HUES6 (cell line): ENCODE measurements around the gene KCNA4.
A peak's percentile ranks its signal among the peaks of the same experiment; 100 is the strongest.
"Not testable (repeated sequence)": the region's sequence is repeated elsewhere in the genome, so short reads cannot be mapped to it uniquely, and the experiment has no call there.

Experiments used
- H3K27ac ChIP-seq: 2 replicates; pipeline ENCODE4 v1.7.0; 2013; ENCODE audit warnings: low read depth, mild to moderate bottlenecking, low read length, inconsistent platforms
- H3K27me3 ChIP-seq: 2 replicates; pipeline ENCODE4 v1.6.1; 2013; ENCODE audit warnings: low read length; ENCODE audit not compliant: control insufficient read depth, insufficient read depth
- H3K36me3 ChIP-seq: 2 replicates; pipeline ENCODE4 v1.6.1; 2013; ENCODE audit warnings: low read length; ENCODE audit not compliant: control insufficient read depth, insufficient read depth
- H3K4me1 ChIP-seq: 2 replicates; pipeline ENCODE4 v1.6.1; 2013; ENCODE audit warnings: low read length; ENCODE audit not compliant: control insufficient read depth, insufficient read depth
- H3K4me3 ChIP-seq: 2 replicates; pipeline ENCODE4 v1.5.1; 2013; ENCODE audit warnings: low read depth, low read length
- H3K9ac ChIP-seq: one replicate; pipeline ENCODE4 v1.6.1; 2013; ENCODE audit warnings: mild to moderate bottlenecking, low read length
- H3K9me3 ChIP-seq: 2 replicates; pipeline ENCODE4 v1.6.1; 2013; ENCODE audit warnings: low read depth, low read length; ENCODE audit not compliant: control insufficient read depth, insufficient read depth

KCNA4 gene

DNA sequence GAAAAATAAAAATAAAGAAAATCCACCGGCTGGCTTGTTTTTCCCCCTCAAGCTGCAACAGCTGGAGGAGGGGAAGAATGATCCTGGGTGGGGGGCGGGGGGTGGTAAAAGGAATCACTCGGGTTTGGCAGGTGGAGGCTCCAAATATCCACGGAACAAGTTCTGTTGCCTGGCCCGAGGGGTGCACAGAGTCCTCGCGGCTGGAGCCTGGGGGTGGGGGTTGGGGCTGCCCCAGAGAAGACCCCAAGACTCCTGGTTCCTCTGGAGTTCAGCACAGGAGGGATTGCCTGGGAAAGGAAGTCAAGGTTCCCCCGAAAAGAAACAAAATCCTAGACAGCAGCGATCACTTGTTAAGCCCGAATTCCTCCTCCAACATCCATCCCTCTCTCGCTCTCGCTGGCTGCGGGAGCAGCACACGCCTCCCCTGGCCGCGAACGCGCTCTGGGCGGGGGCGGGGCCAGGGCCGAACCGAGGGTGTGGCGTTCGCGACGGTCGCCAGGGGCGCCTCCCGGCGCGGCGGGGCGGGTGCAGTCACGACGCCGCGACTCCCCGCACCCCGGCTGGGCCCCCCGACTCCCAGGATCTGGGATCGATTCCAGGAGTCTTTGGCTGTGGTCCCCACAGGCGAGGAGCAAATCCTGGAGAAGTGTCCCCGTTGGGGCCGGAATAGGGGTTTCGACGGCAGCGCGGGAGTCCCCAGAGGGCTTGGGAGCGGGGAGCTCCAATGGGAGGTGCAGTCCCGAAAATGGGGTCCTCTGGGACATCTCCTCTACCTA, at the start of gene KCNA4:
Gene KCNA4, minus strand, starts transcription at position 443 of the 776 bp plus-strand sequence. CDS start 4,352 bp downstream, outside the sequence.
- no peaks in the 10 kb centered on the region for H3K36me3 ChIP-seq
- H3K4me1 ChIP-seq, result peaks cover 5% of the 10 kb centered on the region; the same call in 1 of the 2 replicates
- no peak within 1 kb of the TSS for H3K9ac ChIP-seq
- H3K27ac ChIP-seq, result no peak within 1 kb of the TSS
- H3K27me3 ChIP-seq, result peaks cover 100% of the 10 kb centered on the region
- peak within 1 kb of the TSS; percentile 55 for H3K4me3 ChIP-seq
- H3K9me3 ChIP-seq, result no peaks in the 10 kb centered on the region

DNA sequence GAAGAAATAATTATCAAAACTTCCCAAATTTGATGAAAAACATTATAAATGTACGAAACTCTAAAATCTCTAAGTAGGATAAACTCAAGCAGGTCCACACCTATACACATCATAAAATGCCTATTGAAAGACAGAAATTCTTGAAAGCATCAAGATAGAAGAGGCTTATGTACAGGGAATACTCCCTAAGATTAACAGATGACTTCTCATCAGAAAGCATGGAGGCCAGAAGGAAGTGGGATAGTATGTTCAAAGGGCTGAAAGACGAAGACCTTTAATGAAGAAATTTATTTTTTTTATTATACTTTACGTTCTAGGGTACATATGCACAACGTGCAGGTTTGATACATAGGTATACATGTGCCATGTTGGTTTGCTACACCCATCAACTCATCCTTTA, 45.3 kb upstream of the KCNA4 start:
- H3K9me3 ChIP-seq, result peaks cover 11% of the 10 kb centered on the region

DNA sequence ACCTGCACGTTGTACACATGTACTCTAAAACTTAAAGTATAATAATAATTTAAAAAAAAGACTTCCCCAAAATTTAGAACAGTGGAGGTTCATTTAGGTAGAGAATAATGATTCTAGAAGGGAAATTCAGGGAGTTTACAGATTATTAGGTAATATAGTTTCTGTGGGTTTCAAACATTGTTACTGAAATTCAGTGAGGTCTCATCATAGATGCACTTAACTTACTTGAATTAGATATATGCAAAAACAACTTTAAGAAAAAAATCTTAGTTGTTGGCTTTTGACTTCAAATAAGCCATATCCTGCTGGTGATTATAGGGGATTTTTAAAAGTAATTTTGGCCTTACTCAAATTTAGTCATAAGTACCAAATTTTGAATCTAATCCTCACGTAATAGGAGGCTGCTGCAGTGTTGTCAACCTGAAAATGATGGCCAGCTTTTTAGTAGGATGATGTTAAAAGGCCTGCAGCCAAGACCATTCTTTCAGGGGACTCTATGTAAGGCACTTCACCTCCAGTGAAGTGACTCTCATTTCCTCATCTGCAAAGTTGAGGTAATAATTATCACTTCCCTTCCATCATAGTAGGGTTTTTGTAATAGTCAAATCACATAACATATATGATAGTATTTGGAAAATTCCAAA, 42.5 kb upstream of the KCNA4 start:
- no peak overlapping the region for H3K9ac ChIP-seq
- H3K27me3 ChIP-seq, result no peaks in the 10 kb centered on the region
- H3K9me3 ChIP-seq, result peaks cover 11% of the 10 kb centered on the region
- no peak overlapping the region for H3K4me3 ChIP-seq
- H3K36me3 ChIP-seq, result no peaks in the 10 kb centered on the region
- no peak overlapping the region for H3K27ac ChIP-seq
- no peaks in the 10 kb centered on the region for H3K4me1 ChIP-seq

More for the DNA sequence above, 45.3 kb upstream of the KCNA4 start:
- H3K36me3 ChIP-seq, result no peaks in the 10 kb centered on the region
- H3K9ac ChIP-seq, result no peak overlapping the region
- no peak overlapping the region for H3K4me3 ChIP-seq
- no peak overlapping the region for H3K27ac ChIP-seq
- H3K27me3 ChIP-seq, result no peaks in the 10 kb centered on the region
- H3K4me1 ChIP-seq, result no peaks in the 10 kb centered on the region

DNA sequence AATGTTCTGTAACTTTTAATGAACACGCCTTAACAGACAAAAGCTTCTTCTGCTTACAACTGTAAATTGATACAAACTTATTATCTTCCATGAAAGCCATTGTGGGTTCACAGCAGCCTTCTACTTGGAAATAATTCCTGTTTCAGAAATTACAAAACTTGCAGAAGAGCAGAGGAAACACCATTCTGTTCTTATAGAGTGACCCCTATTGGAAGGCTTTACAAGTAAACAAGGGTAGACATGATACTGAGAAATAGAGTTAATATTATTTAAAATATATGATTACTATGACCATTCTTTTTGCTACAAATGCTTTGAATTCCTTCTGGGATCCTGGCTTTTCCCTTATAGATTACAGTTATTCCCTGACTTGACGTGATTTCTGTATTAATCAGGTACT, 32.4 kb upstream of the KCNA4 start:
- Histone ChIP-seq H3K27ac (no peak overlapping the region), H3K9ac (no peak overlapping the region)

DNA sequence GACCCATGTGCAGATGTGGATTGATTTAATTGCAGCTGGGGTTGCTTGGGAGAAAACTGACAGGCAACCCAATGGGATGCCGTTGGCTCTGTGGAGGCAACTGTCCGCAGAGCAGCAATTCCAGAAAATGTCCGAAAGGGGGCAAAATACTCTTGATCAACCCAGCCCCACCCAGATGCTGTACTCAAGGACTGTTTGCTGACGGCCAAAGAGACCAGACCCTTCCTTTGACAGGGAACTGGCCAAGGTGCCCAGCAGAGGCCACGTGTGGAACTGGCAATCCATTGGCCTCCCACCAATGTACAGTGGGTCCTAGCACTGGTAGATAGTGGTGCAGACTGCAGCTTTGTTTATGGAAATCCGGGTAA, 29.7 kb upstream of the KCNA4 start:
- H3K4me3 ChIP-seq, result no peak overlapping the region
- no peaks in the 10 kb centered on the region for H3K9me3 ChIP-seq
- peaks cover 41% of the 10 kb centered on the region for H3K27me3 ChIP-seq
- no peaks in the 10 kb centered on the region for H3K4me1 ChIP-seq
- H3K9ac ChIP-seq, result no peak overlapping the region
- H3K36me3 ChIP-seq, result no peaks in the 10 kb centered on the region
- no peak overlapping the region for H3K27ac ChIP-seq

More for the DNA sequence above, 32.4 kb upstream of the KCNA4 start:
- Histone ChIP-seq H3K4me3 (no peak overlapping the region), H3K27me3 (peaks cover 25% of the 10 kb centered on the region), H3K9me3 (no peaks in the 10 kb centered on the region), H3K4me1 (no peaks in the 10 kb centered on the region), H3K36me3 (no peaks in the 10 kb centered on the region)

DNA sequence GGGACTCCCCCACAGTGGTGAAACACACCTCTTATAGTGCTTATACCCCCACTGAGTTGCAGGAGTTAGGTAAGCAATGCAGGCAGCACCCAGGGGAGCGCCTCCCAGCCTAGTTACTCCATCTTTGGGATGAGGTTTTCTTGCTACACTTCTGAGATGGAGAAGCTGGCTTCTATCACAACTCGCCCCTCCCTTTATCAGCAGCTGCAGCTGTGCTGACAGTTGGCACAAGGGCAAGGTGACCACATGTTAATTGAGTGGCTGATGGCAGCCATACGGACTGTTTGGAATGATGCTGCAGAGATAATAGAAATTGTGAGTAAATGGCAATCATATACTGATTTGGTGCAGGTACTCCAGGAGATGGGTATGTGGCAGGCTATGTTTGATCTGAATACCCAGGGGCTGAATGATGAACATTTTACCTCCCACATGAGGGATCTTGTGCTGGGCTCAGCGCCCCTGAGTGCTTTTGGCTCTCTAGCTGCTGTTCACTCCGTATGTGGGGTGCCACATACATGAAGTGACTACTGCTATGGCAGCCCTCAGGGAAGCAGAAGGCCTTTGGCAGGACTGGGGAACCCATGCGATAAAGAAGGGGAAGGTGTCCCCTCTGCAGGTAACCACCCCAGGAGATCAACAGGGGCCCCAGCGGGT, 29.2 kb upstream of the KCNA4 start:
- no peak overlapping the region for H3K9ac ChIP-seq

DNA sequence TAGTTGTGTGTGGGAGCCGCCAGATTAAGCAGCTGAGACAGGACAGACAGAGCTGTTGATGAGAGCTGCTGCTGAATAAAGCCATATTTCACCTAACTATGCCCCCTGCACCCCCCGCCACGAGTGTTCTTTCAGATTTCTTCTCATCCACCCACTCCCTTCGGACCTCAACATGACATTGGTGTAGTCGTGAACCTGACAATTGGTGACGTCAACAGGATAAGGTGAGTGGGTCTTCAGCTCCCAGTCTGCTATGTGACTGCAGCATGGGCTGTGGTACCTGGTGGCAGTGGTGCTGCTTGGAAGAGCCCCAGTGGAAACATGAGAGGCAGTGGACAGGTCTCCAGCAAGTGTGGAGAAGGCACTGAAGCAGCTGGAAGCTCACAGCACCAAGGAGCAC, 28.3 kb upstream of the KCNA4 start:
- Histone ChIP-seq H3K9me3 (no peaks in the 10 kb centered on the region), H3K4me3 (no peak overlapping the region), H3K27ac (no peak overlapping the region), H3K4me1 (no peaks in the 10 kb centered on the region), H3K27me3 (peaks cover 53% of the 10 kb centered on the region), H3K36me3 (no peaks in the 10 kb centered on the region), H3K9ac (no peak overlapping the region)

More for the DNA sequence above, 29.2 kb upstream of the KCNA4 start:
- no peaks in the 10 kb centered on the region for H3K9me3 ChIP-seq
- H3K27me3 ChIP-seq, result peaks cover 46% of the 10 kb centered on the region
- no peak overlapping the region for H3K4me3 ChIP-seq
- H3K4me1 ChIP-seq, result no peaks in the 10 kb centered on the region
- H3K27ac ChIP-seq, result no peak overlapping the region
- H3K36me3 ChIP-seq, result no peaks in the 10 kb centered on the region

DNA sequence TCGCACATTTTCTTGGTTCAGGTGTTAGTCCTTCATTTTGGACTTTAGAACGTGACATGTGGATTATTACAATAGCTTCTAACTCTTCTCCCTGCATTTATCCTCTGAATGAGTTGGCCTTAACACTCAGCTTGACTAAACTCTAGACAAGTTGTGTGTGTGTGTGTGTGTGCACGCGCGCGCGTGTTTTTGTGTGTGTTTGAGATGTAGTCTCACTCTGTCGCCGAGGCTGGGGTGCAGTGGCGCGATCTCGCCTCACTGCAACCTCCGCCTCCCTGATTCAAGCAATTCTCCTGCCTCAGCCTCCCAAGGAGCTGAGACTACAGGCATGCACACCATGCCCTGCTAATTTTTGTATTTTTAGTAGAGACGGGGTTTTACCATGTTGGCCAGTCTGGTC, 24.3 kb upstream of the KCNA4 start:
- Histone ChIP-seq H3K27me3 (peaks cover 87% of the 10 kb centered on the region), H3K27ac (no peak overlapping the region), H3K4me1 (no peaks in the 10 kb centered on the region), H3K9ac (no peak overlapping the region), H3K4me3 (no peak overlapping the region), H3K9me3 (no peaks in the 10 kb centered on the region), H3K36me3 (no peaks in the 10 kb centered on the region)

DNA sequence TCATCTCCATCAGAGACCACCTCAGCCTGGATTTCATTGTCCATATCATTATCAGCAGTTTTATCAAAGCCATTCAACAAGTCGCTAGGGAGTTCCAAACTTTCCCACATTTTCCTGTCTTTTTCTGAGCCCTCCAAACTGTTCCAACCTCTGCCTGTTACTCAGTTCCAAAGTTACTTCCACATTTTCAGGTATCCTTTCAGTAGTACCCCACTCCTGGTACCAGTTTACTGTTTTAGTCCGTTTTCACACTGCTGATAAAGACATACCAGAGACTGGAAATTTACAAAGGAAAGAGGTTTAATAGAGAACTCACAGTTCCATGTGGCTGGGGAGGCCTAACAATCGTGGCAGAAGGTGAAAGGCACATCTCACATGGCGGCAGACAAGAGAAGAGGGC, 17.9 kb upstream of the KCNA4 start:
- H3K27ac ChIP-seq, H3K9ac ChIP-seq, H3K36me3 ChIP-seq, H3K4me3 ChIP-seq, H3K9me3 ChIP-seq, H3K4me1 ChIP-seq: not testable (repeated sequence)
- H3K27me3 ChIP-seq, result peaks cover 99% of the 10 kb centered on the region

DNA sequence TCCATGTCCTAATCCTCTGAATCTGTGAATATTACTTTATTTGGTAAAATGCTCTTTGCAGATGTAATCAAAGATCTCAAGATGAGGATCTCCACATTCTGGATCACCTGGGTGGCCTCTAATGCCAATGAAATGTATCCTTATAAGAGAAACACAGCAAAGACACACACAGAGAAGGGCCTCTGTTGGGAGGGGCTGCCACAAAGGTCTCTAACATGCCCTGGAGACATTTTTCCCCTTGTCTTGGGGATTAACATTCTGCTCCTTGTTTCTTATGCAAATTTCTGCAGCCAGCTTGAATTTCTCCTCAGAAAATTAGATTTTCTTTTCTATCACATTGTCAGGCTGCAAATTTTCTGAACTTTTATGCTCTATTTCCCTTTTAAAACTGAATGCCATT, 17.3 kb upstream of the KCNA4 start:
- H3K27me3 ChIP-seq, result peaks cover 100% of the 10 kb centered on the region
- H3K4me1 ChIP-seq, H3K9me3 ChIP-seq, H3K9ac ChIP-seq, H3K36me3 ChIP-seq, H3K4me3 ChIP-seq, H3K27ac ChIP-seq: not testable (repeated sequence)
